H7 (cell line): ENCODE results near the gene MSI2. TPM values are rescaled to one million over a fixed set of nuclear protein-coding genes. Genes with fewer than 3 reads are reported as not detected.

Experiments used
- DNase-seq: peaks from one replicate; pipeline ENCODE4 v3.0.0; 2012
- H3K27me3 ChIP-seq: 2 replicates; pipeline ENCODE4 v1.6.0; 2011; ENCODE audit warnings: mild to moderate bottlenecking, low read length; ENCODE audit not compliant: control insufficient read depth, insufficient read depth
- H3K36me3 ChIP-seq: replicated peaks from 2 replicates; pipeline ENCODE4 v1.5.1; 2011; ENCODE audit warnings: low read length; ENCODE audit not compliant: control insufficient read depth, insufficient read depth
- H3K4me3 ChIP-seq: 2 replicates; pipeline ENCODE4 v1.5.1; 2011; ENCODE audit warnings: low read depth, mild to moderate bottlenecking, control low read depth, low read length, moderate library complexity; ENCODE audit not compliant: insufficient read depth
- total RNA-seq: library from RNA; depleted of rRNA; stranded (reverse); fragments of >200 nt; shearing (Covaris generic); gene quantifications from 2 replicates; pipeline ENCODE4 v1.2.3, GENCODE V29; 2014

The MSI2 gene
- total RNA-seq, 1 experiment from 2014 or later = 31.0 TPM

GRCh38 chr17:57434361-57434760 lies 178.0 kb downstream of the MSI2 start:
- Histone ChIP-seq H3K4me3 (no peak overlapping the region), H3K27me3 (no peaks in the 10 kb centered on the region), H3K36me3 (no peaks in the 10 kb centered on the region)
- no peak for DNase-seq

GRCh38 chr17:57436565-57436964 lies 180.2 kb downstream of the MSI2 start:
- no peak for DNase-seq
- H3K27me3 ChIP-seq = no peaks in the 10 kb centered on the region
- no peak overlapping the region for H3K4me3 ChIP-seq
- H3K36me3 ChIP-seq = no peaks in the 10 kb centered on the region

- no peak overlapping the region for H3K4me3 ChIP-seq
These were observed 181.9 kb downstream of the MSI2 start for GRCh38 chr17:57438066-57438731.

DNA sequence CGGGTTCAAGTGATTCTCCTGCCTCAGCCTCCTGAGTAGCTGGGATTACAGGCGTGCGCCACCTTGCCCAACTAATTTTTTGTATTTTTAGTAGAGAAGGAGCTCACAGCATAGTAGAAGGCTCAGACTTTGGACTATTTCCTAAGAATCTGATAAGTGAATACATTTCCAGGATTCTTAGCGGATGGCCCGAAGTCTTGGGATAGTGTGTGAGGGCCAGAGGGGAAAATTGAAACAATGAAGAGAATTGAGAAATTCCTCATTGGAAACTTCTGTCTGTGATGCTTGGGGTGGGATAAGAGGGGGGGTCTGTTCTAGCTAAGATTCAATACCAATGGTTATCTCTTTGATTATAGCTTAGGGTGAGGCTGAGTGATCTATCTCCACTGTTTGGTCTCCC lies 183.3 kb downstream of the MSI2 start:
- DNase-seq = no peak
- Histone ChIP-seq H3K27me3 (no peaks in the 10 kb centered on the region), H3K36me3 (no peaks in the 10 kb centered on the region), H3K4me3 (no peak overlapping the region)

More at GRCh38 chr17:57438066-57438731, 181.9 kb downstream of the MSI2 start:
- Histone ChIP-seq H3K36me3 (no peaks in the 10 kb centered on the region), H3K27me3 (no peaks in the 10 kb centered on the region)
- peak; percentile 21 for DNase-seq

- peak; percentile 89 for DNase-seq
- Histone ChIP-seq H3K36me3 (no peaks in the 10 kb centered on the region), H3K27me3 (no peaks in the 10 kb centered on the region; the same call in 1 of the 2 replicates), H3K4me3 (no peak overlapping the region)
These were observed 184.4 kb downstream of the MSI2 start for GRCh38 chr17:57440522-57441269.

DNA sequence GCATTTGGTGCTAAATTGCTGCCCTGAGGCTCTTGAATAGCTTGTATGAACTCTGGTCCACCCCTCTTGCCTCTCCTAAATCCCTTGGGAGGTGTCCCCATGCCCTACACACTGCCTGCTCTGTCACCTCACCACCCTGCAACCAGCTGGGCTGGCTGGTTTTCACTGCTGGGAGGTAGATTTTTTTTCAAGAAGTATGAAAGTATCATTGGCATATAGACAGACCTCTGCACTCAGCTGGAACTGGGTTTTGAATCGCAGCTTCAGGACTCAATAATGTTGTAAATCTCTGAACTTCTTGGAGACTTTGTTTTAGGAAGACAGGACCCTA lies 184.9 kb downstream of the MSI2 start:
- Histone ChIP-seq H3K4me3 (no peak overlapping the region), H3K36me3 (no peaks in the 10 kb centered on the region), H3K27me3 (no peaks in the 10 kb centered on the region; the same call in 1 of the 2 replicates)
- no peak for DNase-seq

DNA sequence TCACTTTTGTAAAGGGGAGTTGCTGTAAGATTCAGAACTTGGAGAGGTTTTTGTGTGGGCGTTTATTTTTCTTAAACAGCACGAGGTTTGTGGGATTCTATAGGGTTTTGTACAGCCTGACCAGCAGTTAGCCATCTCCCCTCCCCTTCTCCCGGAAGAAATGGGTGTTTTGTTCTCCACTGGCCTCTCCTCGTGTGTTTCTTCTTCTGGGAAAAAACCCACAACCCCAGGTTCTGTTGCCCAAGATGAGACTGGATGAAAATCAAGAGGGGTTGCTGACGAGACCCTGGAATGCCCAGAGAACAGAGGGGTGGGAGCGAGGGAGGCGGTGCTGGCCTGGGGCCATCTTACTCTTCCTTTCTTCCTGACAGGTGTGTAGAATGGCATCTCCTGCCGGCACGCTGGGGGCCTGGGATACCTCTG lies 186.1 kb downstream of the MSI2 start:
- Histone ChIP-seq H3K27me3 (no peaks in the 10 kb centered on the region; the same call in 1 of the 2 replicates), H3K36me3 (no peaks in the 10 kb centered on the region), H3K4me3 (no peak overlapping the region)
- peak; percentile 50 for DNase-seq

GRCh38 chr17:57442914-57443571 lies 186.7 kb downstream of the MSI2 start:
- no peak for DNase-seq
- Histone ChIP-seq H3K36me3 (no peaks in the 10 kb centered on the region), H3K27me3 (no peaks in the 10 kb centered on the region; the same call in 1 of the 2 replicates), H3K4me3 (no peak overlapping the region)

DNA sequence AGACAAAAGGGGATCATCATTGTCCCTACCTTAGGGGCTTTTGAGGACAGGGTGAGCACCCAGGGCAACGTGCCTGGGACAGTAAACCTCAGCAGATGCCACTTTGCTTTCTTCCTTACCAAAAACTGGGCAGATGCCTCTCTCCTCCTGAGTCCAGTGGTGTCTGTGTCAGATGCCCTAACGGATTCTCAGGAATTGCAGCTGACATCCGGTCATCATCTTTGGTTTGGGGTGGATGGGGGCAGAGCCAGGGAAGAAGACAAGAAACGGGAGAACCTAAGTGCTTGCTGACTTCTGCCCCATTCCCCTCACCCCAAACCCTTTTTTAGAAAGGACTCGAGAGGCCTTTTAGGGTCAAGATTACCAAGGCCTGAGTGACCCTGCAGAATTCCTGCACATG lies 187.5 kb downstream of the MSI2 start:
- Histone ChIP-seq H3K27me3 (no peaks in the 10 kb centered on the region; the same call in 1 of the 2 replicates), H3K4me3 (no peak overlapping the region), H3K36me3 (no peaks in the 10 kb centered on the region)
- no peak for DNase-seq

DNA sequence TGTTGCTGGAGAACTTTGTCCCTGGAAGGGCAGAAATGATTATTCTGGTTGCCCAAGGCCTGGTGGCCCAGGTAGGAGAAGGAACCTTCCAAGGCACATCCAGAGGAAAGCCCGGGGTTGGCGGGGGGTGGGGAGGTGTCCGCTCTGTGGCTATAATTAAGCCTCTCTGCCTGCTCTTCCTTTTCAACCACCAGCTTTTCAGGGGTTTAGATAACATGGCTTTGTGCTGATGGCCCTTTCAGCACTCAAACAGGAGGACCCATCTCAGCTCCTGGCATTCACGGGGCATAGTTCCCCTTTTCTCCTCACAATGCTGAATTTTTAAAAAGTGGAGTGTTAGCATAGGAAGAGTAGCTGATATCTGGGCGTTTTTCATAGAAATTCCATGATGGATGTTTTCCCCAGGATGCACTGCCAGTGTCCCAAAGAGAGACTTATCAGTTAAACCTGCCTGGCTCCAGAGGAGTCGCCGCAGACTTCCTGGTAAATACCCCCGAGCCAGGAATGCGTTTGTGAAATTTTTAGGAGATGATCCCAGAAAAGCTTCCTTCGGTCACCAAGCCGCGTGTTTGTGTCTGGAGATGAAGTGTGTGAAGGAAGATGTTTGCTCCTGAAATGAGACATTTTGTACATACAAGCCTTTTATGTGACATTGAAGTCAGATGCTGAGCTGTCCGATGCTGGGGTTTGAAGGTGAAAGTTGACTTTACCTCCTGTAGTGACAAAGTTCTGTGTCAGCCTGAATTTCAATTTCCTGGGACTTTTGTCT lies 188.5 kb downstream of the MSI2 start:
- no peaks in the 10 kb centered on the region for H3K36me3 ChIP-seq
- DNase-seq = peak; percentile 37
- H3K4me3 ChIP-seq = no peak overlapping the region
- H3K27me3 ChIP-seq = no peaks in the 10 kb centered on the region; the same call in 1 of the 2 replicates

DNA sequence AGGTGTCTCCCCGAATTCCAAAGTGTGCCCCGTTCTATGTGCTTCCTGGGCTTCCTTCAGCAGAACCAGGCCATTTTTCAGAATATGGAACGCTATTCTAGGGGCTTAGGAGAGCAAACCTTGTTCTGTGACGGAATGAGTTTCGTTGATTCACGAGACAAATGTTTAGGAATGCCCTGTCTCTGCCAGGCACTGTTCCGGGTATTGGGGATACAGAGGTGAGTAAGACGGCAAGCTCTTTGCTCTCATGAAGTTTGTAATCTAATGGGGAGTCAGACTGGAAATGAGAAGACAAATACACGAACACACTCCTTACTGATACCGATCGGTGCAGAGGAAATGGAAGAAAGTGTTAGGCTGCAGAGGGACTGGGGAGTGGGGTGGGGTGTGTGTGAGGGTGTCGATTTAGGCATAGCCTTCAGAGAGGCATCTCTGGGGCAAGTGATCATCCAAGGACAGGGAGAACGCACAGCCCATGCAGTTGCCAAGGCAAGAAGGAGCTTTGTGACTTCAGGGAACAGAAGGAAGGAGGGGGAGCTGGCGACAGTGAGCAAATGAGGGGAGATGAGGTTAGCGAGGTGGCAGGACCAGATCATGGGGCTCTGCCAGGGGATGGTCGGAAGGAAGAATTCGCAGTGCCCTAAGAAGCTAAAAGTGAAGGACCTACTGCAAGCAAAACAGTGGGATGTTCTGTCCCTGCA lies 189.6 kb downstream of the MSI2 start:
- no peak for DNase-seq
- H3K27me3 ChIP-seq = no peaks in the 10 kb centered on the region; the same call in 1 of the 2 replicates
- no peaks in the 10 kb centered on the region for H3K36me3 ChIP-seq
- no peak overlapping the region for H3K4me3 ChIP-seq

DNA sequence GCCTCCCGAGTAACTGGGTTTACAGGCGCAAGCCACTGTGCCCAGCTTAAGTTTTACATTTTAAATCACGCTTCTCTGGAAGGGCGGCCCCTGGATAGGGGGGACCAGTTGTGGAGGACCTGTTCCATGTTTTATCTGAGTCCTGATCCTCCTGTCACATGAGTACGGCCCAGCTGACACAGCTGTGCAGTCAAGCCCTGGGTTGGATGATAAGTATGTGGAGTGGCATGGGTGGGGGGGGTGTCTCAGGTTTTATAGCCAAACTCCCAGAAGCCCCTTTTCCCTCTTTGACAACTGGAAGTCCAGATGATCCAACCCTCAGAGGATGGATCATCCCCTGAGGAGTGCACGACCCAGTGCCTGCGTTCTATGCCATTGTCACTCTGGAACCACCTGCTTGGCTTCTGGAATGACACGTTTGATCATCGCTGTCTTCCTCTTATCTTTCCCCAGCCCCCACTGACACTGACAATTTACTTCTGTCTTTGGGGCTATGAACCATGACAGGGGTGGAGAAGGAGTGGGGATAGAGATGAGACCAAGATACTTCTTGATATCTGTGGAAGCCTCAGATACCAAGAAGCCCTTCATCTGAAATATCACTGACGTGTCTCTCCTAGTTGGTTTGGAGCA lies 191.2 kb downstream of the MSI2 start:
- DNase-seq = no peak
- Histone ChIP-seq H3K36me3 (no peaks in the 10 kb centered on the region), H3K4me3 (no peak overlapping the region), H3K27me3 (no peaks in the 10 kb centered on the region; the same call in 1 of the 2 replicates)

GRCh38 chr17:57447990-57448758 lies 191.9 kb downstream of the MSI2 start:
- H3K27me3 ChIP-seq = no peaks in the 10 kb centered on the region; the same call in 1 of the 2 replicates

More at GRCh38 chr17:57447990-57448758, 191.9 kb downstream of the MSI2 start:
- Histone ChIP-seq H3K36me3 (no peaks in the 10 kb centered on the region), H3K4me3 (no peak overlapping the region)
- no peak for DNase-seq
